Urothelium cell line (cell line): ENCODE data around the gene HORMAD2.
"Not testable (repeated sequence)": the region's sequence is repeated elsewhere in the genome, so short reads cannot be mapped to it uniquely, and the experiment has no call there.

Experiments
- DNase-seq: peaks from one replicate; pipeline ENCODE4 v3.0.0; 2011; ENCODE audit warnings: low spot score, mixed read lengths
- FAIRE-seq: peaks from 2 replicates; lab custom pipeline; 2011; peaks lifted over from hg19 to GRCh38; lab: Jason Lieb, UNC

The HORMAD2 gene

DNA sequence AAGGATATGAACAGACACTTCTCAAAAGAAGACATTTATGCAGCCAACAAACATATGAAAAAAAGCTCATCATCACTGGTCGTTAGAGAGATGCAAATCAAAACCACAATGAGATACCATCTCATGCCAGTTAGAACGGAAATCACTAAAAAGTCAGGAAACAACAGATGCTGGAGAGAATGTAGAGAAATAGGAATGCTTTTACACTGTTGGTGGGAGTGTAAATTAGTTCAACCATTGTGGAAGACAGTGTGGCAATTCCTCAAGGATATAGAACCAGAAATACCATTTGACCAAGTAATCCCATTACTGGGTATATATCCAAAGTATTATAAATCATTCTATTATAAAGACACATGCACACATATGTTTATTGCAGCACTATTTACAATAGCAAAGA, 20.5 kb downstream of the HORMAD2 start:
- FAIRE-seq, DNase-seq: not testable (repeated sequence)

- FAIRE-seq (no peak), DNase-seq (no peak)
Observed at GRCh38 chr22:30104501-30105156, 24.4 kb downstream of the HORMAD2 start.

- no peak for FAIRE-seq
- DNase-seq = no peak
Observed at GRCh38 chr22:30105483-30105882, 25.2 kb downstream of the HORMAD2 start.

DNA sequence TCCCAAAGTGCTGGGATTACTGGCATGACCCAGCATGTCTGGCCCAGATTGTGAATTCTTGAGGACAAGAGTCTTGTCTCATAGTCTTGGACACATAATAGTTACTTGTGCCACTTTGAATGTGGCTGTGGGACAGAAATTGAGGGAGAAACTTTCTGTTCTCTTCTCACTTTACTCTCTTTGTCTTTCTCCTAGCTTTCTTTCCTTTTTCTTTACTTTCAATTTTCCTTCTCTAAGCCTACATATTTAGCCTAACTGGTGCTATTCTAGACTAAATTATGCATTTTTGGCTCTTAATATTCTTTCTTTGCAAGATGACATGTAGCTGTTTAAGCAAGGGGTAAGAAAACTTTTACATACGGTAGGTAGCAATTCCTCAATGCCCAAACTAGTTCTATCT, 33.2 kb downstream of the HORMAD2 start:
- FAIRE-seq (no peak), DNase-seq (no peak)

DNA sequence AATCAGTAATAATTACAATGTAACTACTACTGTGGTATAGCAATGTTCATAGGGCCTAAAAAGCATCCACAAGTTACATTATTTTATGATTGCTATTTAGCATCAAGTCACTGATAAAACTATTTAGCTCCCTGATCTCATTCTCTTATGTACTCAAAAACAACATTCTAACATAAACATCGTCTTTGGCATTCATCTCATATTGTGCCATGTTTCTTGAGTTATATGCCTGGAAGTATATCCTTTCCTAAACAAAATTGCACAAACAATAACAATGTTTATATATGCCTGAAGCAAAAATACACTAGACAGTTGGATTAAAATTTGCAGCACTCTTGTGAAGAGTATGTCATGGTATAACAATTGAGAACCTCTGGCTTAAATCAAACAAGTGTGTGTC, 34.1 kb downstream of the HORMAD2 start:
- DNase-seq (no peak), FAIRE-seq (no peak)

DNA sequence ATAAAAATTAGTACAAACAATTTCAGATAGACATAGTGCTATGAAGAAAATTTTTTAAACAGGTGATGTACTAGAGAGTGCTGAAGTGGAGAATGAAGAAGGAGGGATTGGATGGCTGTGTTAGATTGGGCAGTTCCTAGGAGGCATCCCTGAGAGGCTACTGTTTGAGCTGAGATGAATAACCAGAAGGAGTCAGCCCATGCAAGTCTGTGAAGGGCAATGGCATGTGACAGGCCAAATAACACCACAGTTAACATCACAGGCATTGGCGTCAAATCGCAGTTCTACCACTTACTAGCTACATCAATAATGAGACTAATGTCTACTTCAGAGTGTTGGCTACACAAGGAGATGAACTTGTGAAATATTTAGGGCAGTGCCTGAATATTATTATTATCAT, 35.4 kb downstream of the HORMAD2 start:
- no peak for FAIRE-seq

DNA sequence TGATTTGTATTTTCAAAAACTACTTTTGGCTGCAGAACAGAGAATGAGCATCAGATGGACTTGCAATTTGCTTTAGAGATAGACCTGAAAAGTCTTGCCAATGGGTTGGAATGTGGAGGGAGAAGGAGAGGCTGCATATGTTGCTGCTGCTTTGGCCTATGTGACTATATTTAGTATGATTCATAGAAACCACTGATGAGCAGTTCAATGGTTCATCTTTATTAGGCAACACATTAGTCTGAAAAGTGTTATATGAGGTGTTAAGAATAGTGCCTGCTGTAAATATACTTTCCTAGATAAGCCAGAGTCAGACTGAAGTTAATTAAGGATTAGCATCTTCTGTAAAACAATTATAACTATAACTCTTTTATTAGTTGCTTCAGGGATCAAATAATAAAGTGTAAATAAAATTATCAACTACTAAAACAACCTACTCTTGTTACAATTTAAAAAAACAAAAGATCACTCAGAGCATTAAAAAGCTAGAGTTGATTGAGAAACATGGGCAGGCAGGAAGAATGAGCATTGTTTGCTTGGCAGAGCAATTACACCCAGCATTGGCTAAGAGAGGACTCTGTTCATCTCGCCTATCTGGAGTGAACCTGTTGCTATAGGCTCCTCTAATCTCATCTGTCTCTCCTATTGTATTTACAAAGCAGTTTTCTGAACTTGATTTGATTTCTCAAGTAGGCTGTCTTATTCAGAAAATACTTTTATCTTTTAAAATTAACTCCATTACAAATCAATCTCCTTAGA, 36.3 kb downstream of the HORMAD2 start:
- FAIRE-seq = no peak
- no peak for DNase-seq

More for the DNA sequence above, 35.4 kb downstream of the HORMAD2 start:
- DNase-seq = no peak

GRCh38 chr22:30117256-30117655, 37.0 kb downstream of the HORMAD2 start:
- FAIRE-seq (no peak), DNase-seq (no peak)

DNA sequence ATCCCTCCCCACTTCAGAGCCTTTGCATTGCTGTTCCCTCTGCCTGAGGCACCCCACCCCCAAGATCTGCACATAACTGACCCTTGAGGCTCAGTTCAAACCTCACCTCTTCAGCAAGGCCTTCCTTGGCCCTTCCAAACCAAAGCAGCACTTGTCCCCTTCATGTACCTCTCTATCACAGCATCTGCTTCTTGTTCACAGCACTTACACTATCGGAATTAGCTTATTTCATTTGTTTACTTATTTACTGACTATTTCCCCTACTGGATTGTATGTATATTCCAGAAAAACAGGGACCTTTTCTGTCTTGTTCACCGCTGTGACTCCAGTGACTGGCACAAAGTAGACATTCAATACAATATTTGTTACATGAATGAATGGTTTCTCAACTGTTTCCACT, 38.0 kb downstream of the HORMAD2 start:
- FAIRE-seq (no peak), DNase-seq (no peak)

DNA sequence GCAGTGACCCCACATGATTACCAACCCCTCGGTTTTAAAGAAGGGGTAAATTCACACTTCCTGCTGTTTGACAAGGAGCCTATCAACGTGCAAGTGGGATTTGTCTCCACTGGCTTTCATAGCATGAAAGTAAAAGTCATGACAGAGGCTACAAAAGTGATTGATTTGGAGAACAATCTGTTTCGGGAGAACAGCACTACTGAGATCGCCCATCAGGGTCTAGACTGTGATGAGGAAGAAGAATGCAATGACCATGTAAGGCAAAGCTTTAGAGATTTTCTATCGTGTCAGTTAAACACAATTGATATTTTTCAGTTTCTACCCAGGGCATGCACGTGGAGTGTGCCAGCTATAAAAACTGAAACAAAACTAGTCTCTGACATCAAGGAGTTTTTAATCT, 41.7 kb downstream of the HORMAD2 start:
- no peak for DNase-seq
- peak; percentile 72 for FAIRE-seq

DNA sequence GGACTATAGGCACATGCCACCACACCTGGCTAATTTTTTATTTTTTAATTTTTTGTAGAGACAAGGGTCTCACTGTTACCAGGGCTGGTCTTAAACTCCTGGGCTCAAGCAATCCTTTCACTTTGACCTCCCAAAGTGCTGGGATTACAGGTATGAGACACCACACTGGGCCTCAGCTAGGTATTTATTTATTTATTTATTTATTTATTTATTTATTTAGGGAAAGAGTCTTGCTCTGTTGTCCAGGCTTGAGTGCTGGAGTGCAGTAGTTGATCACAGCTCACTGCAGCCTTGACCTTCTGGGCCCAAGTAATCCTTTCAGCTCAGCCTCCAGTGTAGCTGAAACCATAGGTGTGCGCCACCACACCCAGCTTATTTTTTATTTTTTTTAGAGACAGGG, 43.2 kb downstream of the HORMAD2 start:
- FAIRE-seq (no peak), DNase-seq (no peak)

DNA sequence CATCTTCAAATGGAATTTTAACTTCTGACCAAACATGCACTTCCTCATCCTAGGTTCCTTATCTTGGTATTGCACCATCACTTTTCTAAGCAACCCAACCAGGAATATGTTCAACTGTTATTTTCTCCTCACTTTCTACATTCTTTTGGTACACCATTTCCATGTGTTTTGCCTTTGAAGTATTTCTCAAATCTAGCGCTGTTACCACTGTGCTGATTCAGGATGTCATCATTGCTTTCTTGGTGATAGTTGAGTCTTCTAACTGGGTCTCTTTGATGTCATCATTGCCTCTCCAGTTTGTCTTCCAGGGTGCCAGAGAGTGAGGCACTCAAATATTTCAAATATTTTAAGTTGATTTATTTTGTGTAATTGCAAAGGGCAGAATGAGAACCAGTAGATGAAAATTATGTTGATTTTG, 47.5 kb downstream of the HORMAD2 start:
- DNase-seq (no peak), FAIRE-seq (no peak)

- DNase-seq = no peak
- FAIRE-seq = no peak
Observed at GRCh38 chr22:30128511-30128910, 48.2 kb downstream of the HORMAD2 start.

DNA sequence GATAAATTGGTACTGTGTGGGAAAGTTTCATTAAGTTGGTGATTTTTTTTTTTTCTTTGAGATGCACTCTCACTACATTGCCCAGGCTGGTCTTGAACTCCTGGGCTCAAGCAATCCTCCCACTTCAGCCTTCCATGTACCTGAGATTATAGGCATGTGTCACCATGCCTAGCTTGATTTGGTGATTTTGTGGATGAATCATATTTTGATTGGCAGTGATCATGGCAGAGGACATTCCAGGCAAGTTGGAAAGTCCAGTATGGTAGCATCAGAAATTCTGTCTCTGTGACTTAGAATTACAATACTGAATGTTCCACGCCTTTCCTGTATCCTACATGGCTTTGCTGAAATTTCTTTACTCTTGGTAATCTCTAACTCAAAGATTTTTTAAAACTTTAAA, 49.4 kb downstream of the HORMAD2 start:
- DNase-seq = no peak
- FAIRE-seq = no peak

DNA sequence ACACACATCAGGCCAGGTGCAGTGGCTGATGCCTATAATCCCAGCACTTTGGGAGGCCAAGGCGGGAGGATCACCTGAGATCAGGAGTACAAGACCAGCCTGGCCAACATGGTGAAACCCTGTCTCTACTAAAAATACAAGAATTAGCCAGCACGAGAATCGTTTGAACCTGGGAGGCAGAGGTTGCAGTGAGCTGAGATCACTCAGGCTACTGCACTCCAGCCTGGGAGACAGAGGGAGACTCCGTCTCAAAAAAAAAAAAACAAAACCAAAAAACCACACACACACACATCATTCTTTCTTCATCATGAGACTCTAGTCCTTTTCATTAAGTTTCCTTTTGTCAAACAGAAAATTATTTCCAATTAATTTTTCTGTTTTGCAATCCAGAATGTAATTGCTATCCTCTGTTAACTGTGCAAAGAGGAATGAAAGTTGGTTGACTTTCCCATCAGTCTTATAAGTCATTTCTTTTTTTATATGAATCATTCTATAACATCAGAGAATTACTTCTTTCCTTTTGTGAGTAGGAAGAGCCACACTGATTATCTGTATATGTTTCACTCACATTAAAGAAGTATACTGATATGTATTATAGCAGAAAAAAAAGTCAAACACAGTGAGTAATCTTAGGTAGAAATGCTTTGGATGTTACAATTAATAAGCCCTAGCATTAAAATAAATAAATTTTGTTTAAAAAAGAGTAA, 52.2 kb downstream of the HORMAD2 start:
- FAIRE-seq = no peak

GRCh38 chr22:30140414-30140813, 60.1 kb downstream of the HORMAD2 start:
- DNase-seq (no peak), FAIRE-seq (no peak)

More for the DNA sequence above, 52.2 kb downstream of the HORMAD2 start:
- DNase-seq = no peak

DNA sequence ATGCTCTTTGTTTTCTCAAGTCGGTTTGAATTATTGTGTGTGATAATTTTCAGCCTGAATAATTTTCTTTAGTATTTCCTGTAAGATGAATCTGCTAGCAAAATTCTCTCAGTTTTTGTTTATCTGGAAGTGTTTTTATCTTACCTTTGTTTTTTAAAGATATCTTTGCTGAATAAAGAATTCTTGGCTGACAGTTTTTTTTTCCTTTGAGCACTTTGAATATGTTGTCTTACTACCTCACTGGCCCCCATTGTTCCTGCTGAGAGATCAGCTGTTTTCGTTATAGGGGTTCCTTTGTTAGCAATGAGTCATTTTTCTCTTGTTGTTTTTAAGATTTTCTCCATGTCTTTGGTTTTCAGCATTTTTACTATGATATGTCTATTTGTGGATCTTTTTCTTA, 63.0 kb downstream of the HORMAD2 start:
- DNase-seq (no peak), FAIRE-seq (no peak)

- peak; percentile 63 for FAIRE-seq
- DNase-seq = no peak
Observed at GRCh38 chr22:30144391-30144790, 64.1 kb downstream of the HORMAD2 start.

DNA sequence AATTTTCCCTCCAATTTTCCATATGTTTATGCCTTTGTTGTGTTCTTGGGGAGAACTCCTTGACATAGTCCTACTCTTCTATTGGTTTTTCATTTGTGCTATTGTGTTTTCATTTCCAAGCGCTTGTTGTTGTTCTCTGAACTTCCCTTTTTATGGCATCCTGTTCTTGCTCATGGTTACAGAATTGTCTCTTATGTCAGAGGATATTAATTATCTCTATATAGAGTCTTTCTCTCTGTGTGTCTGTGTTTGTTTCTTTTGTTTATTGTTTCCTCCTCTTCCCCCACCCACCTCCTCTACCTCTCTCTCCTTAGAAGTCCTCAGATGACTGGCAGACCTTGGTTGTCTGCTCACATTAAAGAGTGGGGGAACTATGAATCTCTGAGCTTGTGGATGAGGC, 69.9 kb downstream of the HORMAD2 start:
- FAIRE-seq = no peak
- DNase-seq = no peak

DNA sequence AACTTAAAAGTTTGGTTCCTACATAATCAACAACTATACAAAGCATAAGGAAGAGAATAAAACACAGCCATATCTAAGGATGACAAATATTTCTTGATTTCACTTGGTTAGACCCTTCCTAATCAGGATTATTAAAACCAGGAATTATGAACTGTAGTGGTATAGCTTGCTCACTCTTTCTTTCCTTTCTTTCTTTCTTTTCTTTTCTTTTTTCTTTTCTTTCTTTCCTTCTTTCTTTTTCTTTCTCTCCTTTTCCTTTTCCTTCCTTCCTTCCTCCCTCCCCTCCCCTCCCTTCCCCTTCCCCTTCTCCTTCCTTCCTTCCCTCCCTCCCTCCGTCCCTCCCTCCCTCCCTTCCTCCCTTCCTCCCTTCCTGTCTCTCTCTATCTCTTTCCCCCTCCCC, 78.0 kb downstream of the HORMAD2 start:
- FAIRE-seq = no peak
- no peak for DNase-seq

GRCh38 chr22:30158744-30159500, 78.7 kb downstream of the HORMAD2 start:
- FAIRE-seq (no peak), DNase-seq (no peak)
